MCF 10A (cell line): ENCODE data around the gene HOATZ. TPM values are rescaled to one million over a fixed set of nuclear protein-coding genes. Genes with fewer than 3 reads are reported as not detected.
A peak's percentile ranks its signal among the peaks of the same experiment; 100 is the strongest.

Experiments used
- BruUV-seq: library from RNA; stranded (reverse); fragments of 400-500 nt; replicated peaks from 2 replicates; lab custom pipeline; 2021; lab: Mats Ljungman, UMichigan
- CTCF ChIA-PET: fragments of 300-600 bp; sonication (Branson Sonifier 250); formaldehyde crosslinking; extraction: SDS; loops from one replicate; lab custom pipeline; 2021; ENCODE audit warnings: antibody characterized with exemption, inconsistent platforms; lab: Yijun Ruan, JAX
- POLR2A ChIA-PET: fragments of 300-600, 350-650 bp; sonication (Branson Sonifier 250); formaldehyde crosslinking; extraction: SDS; loops from one replicate; lab custom pipeline; 2020; ENCODE audit warnings: antibody characterized with exemption, inconsistent platforms; lab: Yijun Ruan, JAX
- DNase-seq: peaks from one replicate; pipeline ENCODE4 v3.0.0-alpha.2; 2018; ENCODE audit not compliant: unreplicated experiment
- H3K27ac Mint-ChIP-seq: one replicate; pipeline ENCODE4 v1.8.0; 2022; ENCODE audit warnings: mild to moderate bottlenecking, low read depth, mixed read lengths; ENCODE audit not compliant: unreplicated experiment
- H3K27me3 Mint-ChIP-seq: one replicate; pipeline ENCODE4 v1.8.0; 2022; ENCODE audit warnings: mixed read lengths; ENCODE audit not compliant: insufficient read depth, unreplicated experiment
- H3K36me3 Mint-ChIP-seq: one replicate; pipeline ENCODE4 v1.8.0; 2022; ENCODE audit warnings: mild to moderate bottlenecking, moderate library complexity, mixed read lengths; ENCODE audit not compliant: insufficient read depth, unreplicated experiment
- H3K4me1 Mint-ChIP-seq: one replicate; pipeline ENCODE4 v1.8.0; 2022; ENCODE audit warnings: mixed read lengths; ENCODE audit not compliant: insufficient read depth, unreplicated experiment
- H3K4me3 Mint-ChIP-seq: one replicate; pipeline ENCODE4 v1.8.0; 2022; ENCODE audit warnings: mild to moderate bottlenecking, moderate library complexity, mixed read lengths; ENCODE audit not compliant: unreplicated experiment
- H3K9me3 Mint-ChIP-seq: one replicate; pipeline ENCODE4 v1.8.0; 2022; ENCODE audit warnings: mixed read lengths; ENCODE audit not compliant: unreplicated experiment
- intact Hi-C: fragments of 100-400 bp; cut with micrococcal nuclease; formaldehyde crosslinking; loops from 2 replicates; pipeline ENCODE4 v1.14.1; 2022
- total RNA-seq: library from RNA; stranded (reverse); gene quantifications from 2 replicates; pipeline ENCODE4 v1.2.3, GENCODE V29; 2022
- TF ChIP-seq, protein P1 (sequence below): fragments of 200-600 bp; IDR thresholded peaks from one replicate; pipeline ENCODE4 v1.8.0; 2022; ENCODE audit warnings: antibody characterized with exemption, mild to moderate bottlenecking; ENCODE audit not compliant: unreplicated experiment

Gene HOATZ
- total RNA-seq, 1 experiment from 2014 or later = not detected

DNA sequence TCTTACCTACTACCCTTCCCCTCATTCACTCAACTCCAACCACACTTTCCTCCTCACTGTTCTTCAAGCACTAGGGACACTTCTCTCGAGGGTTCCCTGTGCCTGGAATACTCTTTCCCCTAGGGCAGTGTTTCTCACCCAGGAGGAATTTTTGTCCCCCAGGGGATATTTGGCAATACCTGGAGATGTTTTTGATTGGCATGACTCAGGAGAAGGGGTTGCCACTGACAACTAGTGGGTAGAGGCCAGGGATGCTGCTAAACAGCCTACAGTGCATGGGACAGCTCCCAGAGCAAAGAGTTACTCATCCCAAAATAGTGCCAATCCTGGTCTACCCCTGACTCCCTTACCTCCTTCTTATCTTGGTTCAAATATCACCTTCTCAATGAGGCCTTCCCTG is 42.4 kb upstream of the HOATZ start:
- DNase-seq = peak; percentile 34
- no peak overlapping the region for H3K27ac Mint-ChIP-seq
- H3K4me1 Mint-ChIP-seq = no peaks in the 10 kb centered on the region
- H3K27me3 Mint-ChIP-seq = no peaks in the 10 kb centered on the region
- H3K9me3 Mint-ChIP-seq = no peaks in the 10 kb centered on the region
- no peak overlapping the region for H3K4me3 Mint-ChIP-seq
- no peaks in the 10 kb centered on the region for H3K36me3 Mint-ChIP-seq
- BruUV-seq = no TSS peak
- TF ChIP-seq, protein P1, sequence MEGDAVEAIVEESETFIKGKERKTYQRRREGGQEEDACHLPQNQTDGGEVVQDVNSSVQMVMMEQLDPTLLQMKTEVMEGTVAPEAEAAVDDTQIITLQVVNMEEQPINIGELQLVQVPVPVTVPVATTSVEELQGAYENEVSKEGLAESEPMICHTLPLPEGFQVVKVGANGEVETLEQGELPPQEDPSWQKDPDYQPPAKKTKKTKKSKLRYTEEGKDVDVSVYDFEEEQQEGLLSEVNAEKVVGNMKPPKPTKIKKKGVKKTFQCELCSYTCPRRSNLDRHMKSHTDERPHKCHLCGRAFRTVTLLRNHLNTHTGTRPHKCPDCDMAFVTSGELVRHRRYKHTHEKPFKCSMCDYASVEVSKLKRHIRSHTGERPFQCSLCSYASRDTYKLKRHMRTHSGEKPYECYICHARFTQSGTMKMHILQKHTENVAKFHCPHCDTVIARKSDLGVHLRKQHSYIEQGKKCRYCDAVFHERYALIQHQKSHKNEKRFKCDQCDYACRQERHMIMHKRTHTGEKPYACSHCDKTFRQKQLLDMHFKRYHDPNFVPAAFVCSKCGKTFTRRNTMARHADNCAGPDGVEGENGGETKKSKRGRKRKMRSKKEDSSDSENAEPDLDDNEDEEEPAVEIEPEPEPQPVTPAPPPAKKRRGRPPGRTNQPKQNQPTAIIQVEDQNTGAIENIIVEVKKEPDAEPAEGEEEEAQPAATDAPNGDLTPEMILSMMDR = no peak
- ChIA-PET POLR2A (interaction anchor here (0.8 kb wide), 1 partner anchor 52 kb away, joined by 4 read pairs; no protein-coding TSS in a partner anchor), CTCF (interaction anchor here (0.7 to 1.9 kb wide), 3 partner anchors 17 to 368 kb away, joined by 3 to 9 read pairs (median 4); no protein-coding TSS in a partner anchor)
- intact Hi-C loops = no loop called here

- CTCF ChIA-PET = interaction anchor here (1.0 kb wide), 1 partner anchor 80 kb away, joined by 4 read pairs; no protein-coding TSS in a partner anchor
- no peaks in the 10 kb centered on the region for H3K27me3 Mint-ChIP-seq
- no TSS peak for BruUV-seq
- H3K4me3 Mint-ChIP-seq = no peak overlapping the region
- H3K36me3 Mint-ChIP-seq = no peaks in the 10 kb centered on the region
- no peak for DNase-seq
- POLR2A ChIA-PET = no interaction called here
- no peaks in the 10 kb centered on the region for H3K9me3 Mint-ChIP-seq
- H3K27ac Mint-ChIP-seq = no peak overlapping the region
- TF ChIP-seq, protein P1 = no peak
- intact Hi-C loops = no loop called here
- H3K4me1 Mint-ChIP-seq = peaks cover 5% of the 10 kb centered on the region
Measured at GRCh38 chr11:111474432-111474831, 40.1 kb upstream of the HOATZ start.

- Mint-ChIP-seq H3K9me3 (no peaks in the 10 kb centered on the region), H3K4me3 (no peak overlapping the region), H3K27me3 (no peaks in the 10 kb centered on the region), H3K4me1 (peaks cover 5% of the 10 kb centered on the region), H3K36me3 (no peaks in the 10 kb centered on the region), H3K27ac (no peak overlapping the region)
- DNase-seq = no peak
- intact Hi-C loops = no loop called here
- TF ChIP-seq, protein P1 = no peak
- BruUV-seq = no TSS peak
- POLR2A ChIA-PET = interaction anchor here (0.6 to 1.7 kb wide), 2 partner anchors 14 to 87 kb away, joined by 3 read pairs; no protein-coding TSS in a partner anchor
- CTCF ChIA-PET = interaction anchor here (0.6 to 0.9 kb wide), 2 partner anchors 395 to 402 kb away, joined by 3 read pairs; partner anchors contain the start of gene ALG9
Measured at GRCh38 chr11:111476366-111476765, 38.2 kb upstream of the HOATZ start.

DNA sequence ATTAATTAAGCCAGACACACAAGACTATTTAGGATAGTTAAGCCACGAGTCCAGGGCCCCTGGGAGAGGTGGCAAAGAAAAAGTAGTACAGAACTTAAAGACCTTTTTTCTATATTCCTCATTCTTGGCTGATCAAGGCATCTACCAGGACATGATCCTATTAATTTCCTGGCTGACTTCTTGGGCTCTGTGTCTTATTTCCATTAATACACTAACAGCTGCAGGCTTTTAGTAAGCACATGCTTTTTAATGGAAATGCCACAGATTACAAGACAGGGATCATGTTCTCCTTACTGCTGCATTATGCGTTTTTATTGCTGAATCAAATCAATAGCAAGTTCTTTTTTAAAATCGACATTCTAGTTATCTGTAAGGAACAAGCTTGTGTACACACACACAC is 37.6 kb upstream of the HOATZ start:
- Mint-ChIP-seq H3K27ac (no peak overlapping the region), H3K9me3 (peaks cover under 1% of the 10 kb centered on the region), H3K4me1 (peaks cover 5% of the 10 kb centered on the region), H3K36me3 (no peaks in the 10 kb centered on the region), H3K4me3 (no peak overlapping the region), H3K27me3 (no peaks in the 10 kb centered on the region)
- no peak for DNase-seq
- BruUV-seq = no TSS peak
- TF ChIP-seq, protein P1 = no peak
- ChIA-PET POLR2A (no interaction called here), CTCF (no interaction called here)
- intact Hi-C loops = no loop called here
